GM19025 (cell line): ENCODE results near the gene MYH13.

Experiments
- ATAC-seq: cut with Tn5 transposase; IDR thresholded peaks from one replicate; pipeline ENCODE4 v1.9.1; 2021; ENCODE audit warnings: mild to moderate bottlenecking, low read depth, moderate library complexity; ENCODE audit not compliant: unreplicated experiment

Gene MYH13

DNA sequence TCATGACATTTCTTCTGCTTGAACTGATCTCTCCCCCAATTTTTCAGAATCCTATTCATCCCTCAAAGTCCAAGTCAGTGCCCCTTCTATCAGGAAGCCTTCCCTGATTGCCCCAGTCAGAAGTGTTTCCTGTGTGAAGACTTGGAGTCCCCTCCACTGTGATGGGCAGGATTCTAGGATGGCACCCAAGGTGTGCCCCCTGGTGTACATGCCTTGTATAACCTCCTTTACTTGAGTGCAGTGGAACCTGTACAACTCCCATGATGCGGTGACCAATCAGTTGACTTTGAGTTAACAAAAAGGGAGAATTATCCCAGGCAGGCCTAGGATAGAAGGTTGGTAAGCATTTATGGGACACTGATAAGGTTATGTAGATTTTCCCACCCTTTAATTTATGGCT, 23.4 kb downstream of the MYH13 start:
- no peak for ATAC-seq

DNA sequence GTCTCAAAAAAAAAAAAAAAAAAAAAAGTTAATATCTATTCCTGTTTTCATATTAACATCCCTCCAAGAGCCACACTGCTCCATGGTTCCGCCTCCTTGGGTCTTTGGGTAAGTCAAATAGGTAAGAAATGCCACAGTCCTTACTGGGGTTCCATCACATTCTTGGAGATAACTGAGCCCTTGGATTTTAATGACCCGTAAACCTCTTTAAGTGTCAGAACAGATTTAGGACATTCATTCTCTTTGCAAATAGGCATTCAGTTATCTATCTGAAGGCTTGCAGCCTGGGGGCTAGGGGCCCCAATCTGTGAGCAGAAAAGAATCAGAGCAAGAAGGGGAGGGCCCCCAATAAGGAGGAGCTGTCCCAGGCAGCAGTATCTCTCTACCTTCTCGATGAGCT, 28.0 kb downstream of the MYH13 start:
- ATAC-seq = no peak

DNA sequence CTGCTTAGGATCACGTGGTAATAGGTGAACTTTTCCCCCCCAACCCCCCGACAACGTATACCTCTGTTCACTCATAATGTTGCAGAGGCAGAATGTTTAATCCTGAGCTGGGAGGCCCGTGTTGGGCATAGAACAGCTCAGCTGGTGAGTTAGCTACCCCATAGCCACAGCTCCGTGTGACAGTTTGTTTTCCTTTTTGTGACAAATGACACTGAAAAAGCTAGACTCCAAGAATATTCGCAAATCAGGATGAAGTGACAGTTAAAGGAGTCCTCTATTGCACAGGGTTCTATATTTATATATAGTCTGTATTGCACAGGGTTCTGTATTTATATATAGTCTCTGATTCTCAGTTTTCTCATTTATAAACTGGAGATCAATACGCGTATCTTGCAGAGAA, 33.8 kb downstream of the MYH13 start:
- no peak for ATAC-seq

DNA sequence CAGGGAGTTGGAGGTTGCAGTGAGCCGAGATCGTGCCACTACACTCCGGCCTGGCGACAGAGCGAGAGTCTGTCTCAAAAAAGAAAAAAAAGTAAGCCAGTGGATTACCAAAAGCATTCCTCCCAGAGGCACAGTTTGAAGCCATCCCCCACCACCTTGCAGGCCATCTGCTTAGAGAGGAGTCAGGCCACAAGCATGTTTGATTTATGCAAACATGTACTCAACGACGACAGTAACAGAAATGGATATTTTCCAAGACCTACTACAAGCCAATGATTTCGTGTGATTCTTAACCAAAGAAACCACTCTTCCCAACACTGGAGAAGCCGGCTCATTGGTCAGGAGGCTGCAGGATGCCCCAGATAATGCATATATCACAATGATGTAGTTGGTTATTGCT, 34.8 kb downstream of the MYH13 start:
- ATAC-seq = no peak

DNA sequence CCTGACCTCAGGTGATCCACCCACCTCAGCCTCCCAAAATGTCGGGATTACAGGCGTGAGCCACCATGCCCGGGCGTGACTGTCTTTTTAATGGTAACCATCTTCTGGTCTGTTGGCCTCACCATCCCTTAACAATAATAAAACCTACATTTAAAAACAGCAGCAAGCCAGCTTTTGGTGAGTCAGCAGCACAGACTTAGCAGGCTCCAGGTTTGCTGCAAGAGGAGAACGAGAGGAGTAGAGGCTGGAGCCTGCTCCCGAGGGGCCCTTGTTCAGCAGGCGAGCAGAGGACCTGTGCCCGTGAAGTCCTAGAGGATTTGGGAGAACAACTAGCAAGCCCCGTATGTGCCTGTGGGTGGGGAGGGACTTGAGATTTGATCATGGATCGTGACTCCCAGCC, 35.7 kb downstream of the MYH13 start:
- ATAC-seq = no peak

DNA sequence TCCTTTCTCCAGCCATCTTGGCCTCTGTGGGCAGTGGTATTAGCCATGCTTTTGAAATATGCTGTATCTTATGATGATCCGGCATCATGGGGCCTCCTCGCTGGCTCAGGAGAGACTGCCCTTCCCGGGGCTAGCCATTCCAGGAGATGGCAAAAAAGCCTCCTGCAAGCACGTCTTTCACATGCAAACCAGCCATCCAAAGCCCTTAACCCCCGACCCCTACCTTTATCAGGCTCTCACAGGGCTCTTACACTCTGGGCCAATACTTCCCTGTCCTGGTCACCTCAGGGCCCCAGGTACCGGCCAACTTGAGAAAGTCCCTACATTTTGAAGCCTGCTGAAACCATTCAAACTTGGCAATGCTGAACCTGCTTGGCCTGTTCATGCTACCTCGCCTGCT, 36.4 kb downstream of the MYH13 start:
- ATAC-seq = no peak

DNA sequence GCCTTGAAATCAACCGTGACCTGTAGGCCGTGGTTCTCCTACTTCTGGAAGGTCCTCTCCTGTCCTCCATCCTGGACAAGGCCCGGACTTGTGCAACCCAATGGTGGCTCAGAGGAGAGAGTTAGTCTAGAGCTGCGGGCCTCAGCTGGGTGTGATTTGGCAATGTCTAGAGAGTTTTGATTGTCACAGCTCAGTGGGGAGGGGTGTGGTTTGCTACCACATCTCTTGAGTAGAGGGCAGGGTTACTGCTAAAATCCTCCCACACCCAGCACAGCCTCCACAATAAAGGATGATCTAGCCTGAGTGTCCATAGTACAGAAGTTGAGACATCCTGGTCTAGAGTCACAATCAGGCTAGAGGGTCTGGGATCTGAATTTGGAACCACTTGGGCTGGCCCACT, 40.3 kb downstream of the MYH13 start:
- no peak for ATAC-seq

DNA sequence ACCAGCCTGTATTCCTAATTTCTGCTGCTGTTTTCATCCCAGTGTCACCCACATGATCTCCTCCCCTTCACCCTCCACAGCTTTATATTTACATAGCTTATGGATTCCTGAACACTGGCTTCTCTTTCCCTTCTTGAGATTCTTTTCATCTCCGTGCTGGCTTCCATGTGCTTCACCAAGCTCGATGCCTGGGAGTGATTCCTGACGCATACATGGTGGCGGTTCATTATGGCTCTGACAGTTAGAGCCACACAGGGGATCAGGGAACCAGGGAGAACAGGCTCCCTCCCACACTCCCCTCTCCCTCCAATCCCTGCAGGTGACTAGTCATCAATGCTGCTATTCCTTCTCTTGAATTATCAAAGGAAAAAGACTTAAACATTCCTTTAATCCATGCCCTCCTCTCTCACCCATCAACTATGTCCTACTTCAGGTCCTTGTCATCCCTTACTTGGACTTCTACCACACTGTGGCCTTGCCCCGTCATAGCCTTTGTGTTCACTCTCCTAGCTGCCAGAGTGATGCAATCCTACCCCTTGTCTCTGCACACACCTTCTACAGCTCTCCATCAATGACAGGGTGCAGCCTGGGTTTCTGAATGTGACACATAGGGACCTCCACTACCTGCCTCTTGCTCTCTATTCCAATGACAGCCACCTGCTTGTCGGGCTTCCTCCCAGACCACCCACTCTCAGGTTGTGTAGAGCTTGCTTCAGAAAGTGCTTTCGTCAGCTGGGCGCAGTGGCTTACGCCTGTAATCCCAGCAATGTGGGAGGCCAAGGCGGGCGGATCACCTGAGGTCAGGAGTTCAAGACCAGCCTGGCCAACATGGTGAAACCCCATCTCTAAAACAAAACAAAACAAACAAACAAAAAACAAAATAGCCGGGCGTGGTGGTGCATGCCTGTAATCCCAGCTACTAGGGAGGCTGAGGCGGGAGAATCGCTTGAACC, 43.6 kb downstream of the MYH13 start:
- no peak for ATAC-seq

DNA sequence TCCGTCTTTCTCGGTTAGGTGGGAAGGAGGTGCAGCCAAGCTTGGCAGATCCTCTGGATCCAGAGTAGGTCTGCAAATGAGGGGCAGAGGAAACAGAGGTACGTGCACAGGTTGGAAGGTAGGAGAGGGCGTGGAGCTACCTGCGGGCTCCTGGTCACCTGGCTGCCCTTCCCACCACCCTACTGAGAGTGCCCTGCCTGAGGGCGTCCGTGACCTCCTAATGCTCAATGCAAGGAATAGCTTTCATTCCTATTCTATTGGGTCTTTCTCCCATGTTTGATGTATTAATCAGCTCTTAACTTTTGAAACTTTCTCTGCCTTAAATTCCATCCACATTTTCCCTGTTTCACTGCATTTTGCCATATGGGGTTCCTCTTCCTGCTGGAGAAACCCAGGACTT, 44.6 kb downstream of the MYH13 start:
- ATAC-seq = no peak

DNA sequence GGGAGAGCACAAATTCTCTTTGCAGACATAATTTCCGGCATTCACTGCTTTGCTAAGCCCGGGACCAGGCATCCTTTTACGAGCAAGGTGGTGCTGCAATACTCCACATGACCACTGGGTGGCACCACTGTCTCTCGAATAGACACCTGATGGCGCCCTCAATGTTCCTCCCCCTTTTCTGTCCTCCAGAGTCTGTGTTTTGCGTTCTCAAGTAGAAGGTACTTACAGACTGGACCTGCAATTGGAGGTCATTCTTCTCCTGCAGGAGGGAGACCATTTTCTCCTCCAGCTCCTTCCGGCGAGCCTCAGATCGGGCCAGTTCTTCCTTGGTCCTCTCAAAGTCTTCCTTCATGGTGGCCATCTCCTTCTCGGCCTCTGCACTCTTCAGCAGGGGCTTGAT, 45.2 kb downstream of the MYH13 start:
- ATAC-seq = no peak

DNA sequence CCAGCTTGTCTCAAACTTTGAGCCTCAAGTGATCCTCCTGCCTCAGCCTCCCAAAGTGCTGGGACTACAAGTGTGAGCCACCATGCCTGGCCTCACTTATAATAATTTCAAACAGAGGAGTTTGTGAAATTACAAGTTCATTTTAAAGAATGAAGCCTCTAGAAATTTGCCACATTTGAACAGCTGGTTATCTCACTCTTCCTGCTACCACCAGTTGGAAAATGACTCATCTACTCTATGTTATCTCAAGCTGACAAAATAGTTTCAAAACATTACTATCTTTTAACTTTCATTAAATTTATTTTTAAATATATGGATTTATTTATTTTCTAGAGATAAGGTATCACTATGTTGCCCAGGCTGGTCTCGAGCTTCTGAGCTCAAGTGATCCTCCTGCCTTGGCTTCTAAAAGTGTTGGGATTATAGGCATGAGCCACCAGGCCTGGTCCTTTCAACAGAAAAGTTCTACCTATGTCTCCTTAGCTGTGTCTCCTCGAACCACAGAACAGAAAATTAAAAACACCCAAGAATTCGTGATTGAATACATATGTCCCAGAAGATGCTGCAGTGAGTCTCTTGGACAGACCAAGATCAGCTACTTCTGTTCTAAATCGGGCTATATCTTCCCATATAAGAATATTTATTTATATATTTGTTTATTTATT, 47.6 kb downstream of the MYH13 start:
- no peak for ATAC-seq

DNA sequence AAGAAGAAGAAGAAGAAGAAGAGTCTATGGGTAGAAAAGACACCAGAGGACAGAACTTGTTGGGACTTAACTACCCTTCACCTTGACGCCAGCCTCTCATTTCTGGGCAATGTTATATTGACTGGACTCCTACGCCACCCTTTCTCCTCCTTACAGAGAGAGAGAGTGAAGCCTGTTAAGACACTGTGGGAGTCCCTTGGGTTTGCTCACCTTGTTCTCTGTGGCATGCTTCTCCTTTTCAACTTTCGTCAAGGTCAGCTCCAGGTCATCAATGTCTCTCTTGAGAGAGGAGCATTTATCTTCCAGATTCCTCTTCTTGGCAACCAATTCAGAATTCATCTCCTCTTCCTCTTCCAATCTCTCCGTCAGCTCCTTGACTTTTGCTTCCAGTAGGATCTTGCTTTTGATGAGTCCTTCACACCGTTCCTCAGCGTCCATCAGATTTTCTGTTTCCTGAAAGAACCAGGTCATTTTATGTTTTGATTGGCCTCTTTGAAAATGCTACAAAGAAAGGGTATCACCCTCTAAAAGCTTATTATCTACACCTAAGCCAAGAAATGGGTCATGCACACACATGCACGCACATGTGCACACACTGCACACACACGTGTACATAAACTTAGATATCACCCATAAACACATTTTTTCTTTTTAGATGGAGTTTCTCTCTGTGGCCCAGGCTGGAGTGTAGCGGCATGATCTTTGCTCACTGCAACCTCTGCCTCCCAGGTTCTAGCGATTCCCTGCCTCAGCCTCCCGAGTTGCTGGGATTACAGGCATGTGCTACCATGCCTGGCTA, 48.8 kb downstream of the MYH13 start:
- ATAC-seq = no peak

DNA sequence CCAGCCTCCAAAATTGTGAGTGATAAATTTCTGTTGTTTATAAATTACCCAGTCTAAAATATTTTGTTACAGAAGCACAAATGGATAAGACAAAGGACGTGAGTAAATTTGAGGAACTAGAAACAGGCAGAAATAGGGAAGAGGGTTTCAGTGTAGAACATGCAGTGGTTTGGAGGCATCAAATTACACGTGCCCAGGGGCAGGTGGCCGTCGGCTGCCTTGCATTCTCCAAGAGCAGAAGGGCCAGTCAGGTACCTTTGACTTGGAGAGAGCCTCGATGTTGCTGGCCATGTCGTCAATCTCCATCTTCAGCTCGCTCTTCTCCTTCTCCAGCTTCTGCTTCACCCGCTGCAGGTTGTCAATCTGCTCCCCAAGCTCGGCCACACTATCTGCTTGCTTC, 54.3 kb downstream of the MYH13 start:
- ATAC-seq = no peak

DNA sequence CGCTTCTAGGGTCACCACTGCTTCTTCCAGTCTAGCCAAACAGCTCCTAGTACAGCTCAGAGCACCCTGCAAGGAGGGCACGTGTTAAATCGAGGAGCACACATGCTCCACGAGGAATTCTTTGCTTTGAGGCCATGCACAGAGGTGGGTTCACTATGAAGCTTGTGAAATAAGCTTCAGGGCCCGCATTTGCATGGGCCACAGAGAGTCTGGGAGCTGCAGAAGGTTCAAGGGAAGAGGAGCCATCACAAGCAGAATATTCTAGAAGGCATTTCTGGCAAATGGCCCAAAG, 55.3 kb downstream of the MYH13 start:
- no peak for ATAC-seq

DNA sequence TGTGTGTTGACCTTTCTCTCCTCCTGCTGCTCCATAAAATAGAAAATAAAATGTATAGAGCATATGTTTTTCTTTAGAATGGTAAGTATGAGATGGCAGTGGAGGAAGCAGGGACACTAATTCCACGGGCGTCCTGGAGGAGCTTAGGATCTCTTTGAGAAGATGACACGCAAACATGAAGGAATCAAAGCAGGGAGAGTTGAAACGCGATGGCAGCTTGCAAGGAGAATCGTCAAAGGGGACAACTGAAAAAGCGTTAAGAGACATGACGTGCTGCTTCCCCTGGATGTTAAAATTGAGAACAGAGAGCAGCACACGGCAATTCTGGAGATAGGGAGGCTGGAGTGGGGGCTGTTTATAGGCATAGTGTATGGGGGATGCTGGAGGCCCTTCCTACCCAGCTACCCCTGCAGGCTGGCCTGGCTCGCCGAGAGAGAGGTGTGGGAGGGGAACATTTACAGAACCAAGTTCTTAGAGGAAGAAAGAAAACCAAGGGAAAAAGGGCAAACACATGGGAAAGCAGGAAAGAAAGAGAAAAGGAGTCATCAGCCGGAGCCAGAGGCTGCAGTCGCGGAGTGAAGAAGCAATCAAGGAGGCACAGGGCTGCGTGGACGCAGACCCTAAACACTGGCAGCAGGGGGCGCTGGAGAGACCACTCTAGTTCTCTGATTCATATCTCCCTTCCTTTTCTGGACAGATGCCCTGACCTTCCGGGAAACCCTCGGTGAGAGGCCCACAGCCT, 55.8 kb downstream of the MYH13 start:
- no peak for ATAC-seq

DNA sequence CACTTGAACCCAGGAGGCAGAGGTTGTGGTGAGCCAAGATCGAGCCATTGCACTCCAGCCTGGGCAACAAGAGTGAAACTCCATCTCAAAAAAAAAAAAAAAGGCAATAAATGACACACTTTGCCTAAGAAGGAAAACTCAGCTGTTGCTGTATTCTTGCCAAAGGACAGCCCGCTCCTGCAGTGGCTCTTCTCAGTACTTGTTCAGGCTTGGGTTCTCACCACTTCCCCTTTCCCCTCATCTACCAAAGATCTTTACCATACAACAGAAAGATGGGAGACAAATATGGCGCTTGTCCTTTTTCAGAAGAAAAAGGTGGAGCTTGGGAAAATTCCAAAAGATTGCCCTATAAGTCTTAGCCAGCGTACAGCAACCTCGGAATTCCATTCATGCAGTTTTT, 58.5 kb downstream of the MYH13 start:
- ATAC-seq = no peak

DNA sequence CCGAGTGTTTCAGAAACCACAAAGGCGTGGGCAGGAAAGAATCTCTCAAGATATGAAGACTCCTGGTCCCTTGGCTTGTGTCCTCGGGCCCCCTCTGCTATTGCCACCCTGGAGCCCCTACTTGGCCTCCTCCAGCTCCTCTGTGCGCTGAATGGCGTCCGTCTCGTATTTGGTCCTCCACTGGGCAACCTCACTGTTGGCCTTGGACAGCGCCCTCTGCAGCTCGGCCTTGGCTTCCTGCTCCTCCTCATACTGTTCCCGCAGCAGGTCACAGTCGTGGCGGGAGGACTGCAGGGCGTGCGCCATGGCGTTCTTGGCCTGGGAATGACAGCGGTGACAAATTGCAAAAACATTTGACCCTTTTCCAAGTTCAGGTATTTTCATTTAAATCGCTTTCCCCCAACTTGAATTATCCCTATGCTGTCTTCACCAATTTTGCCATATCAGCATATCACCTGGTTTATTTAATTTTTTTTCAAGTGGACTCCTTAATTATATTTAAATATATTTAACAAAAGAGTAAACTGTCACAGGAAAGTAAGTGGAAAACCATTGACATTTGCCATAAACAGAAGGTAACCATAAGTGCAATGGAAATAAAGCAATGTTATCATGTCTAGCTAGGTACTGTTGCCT, 59.7 kb downstream of the MYH13 start:
- no peak for ATAC-seq

DNA sequence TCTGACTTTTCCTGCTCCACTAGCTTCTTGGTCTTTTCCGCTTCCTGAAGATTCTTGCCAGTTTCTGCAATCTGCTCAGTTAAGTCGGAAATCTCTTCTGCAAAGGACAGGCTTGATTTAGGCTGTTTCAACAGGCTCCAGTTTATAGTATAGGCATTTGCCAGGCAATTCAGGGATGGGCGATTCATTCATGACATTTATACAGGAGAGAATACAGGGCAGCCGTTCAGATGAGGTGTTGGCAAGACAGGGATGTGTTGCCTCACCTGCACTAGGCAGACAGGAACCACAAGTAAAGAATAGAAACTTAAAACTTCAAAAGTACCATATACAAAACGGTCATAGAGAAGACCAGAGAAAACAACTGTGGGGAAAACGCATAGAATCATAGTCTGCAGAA, 61.7 kb downstream of the MYH13 start:
- no peak for ATAC-seq

DNA sequence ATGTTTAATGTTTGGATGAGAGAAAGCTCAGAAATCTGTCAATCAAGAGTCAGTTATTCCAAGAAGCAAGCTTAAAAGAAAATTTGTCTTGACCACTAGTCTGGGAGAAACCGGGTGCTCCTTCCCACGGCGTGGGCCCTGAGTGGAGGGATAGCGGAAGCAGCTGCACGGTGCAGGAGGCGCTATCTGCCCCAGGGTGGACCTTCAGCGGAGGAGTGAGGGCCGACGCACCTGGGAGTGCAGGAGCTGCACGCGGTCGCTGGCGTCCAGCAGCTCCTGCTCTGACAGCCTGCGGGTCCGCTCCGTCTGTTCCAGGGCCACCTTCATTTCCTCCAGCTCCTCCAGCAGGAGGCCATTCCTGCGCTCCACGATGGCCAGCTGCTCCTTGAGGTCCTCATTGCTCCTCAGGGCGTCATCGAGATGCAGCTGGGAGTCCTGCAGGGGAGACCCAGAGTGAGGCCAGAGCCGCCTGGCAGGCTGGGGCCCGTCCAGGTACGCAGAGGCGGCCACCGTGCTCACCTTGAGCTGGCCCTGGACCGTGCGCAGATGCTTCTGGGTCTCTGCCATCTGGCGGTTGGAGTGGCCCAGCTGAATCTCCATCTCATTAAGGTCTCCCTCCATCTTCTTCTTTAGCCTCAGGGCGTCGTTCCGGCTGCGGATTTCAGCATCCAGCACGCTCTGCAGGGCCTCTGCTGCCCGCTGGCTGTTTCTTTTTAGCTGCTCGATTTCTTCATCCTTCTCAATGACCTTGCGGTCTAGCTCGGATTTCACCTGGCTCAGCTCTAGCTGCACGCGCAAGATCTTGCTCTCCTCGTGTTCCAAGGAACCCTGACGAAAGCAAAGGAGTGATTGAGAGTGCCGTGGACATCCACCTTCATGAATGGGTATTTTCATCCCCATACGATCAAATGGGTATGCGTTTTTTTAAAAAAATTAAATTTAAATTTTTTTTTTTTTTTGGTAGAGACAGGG, 63.5 kb downstream of the MYH13 start:
- no peak for ATAC-seq
